ENCODE data around the gene IGFL2.
"Not testable (repeated sequence)": the region's sequence is repeated elsewhere in the genome, so short reads cannot be mapped to it uniquely, and the experiment has no call there.

Gene IGFL2

DNA sequence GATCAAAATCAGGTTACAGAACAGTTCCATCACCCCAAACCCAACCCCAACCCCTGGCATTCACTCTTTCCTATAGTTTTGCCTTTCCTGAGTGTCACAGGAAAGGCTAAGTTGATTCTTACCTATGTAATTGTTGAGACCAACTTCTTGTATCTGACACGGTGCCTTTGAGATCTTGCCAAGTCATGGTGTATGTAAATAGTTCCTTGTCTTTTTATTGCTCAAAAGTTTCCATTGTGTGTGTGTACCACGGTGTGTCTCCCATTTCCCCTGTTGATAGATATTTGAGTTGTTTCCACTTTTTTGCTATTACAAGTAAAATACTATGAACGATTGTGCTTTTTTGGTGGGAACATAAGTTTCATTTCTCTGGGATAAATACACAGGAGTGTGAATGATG is 3.3 kb upstream of the IGFL2 start:
- no peak for DNase-seq

DNA sequence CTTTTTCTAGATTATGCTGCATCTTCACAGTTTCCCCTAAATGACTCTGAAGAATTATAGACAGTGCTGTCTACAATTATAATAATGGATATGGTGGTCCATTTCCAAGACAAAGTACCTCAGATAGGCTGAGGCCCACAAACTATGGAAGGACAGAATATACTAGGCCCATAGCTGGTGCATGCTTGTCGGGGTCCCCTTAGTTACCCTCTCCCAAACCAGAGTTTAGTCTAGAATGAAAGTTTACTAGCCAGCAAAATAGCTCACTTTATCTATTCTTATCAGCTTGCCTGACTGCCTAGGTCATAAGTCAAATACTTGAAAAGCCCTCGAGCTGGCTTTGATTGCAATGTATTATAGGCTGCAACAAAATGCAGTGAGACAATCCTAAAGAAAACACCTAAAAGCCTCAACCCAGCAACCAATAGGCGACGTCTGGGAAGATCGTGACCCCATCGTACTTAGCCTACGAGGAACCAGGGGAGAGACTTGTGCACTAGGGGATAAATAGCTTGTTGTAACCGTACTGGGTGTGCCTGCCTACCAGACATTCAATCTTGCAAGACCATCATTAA is 785 bp upstream of the IGFL2 start:
- no peak for DNase-seq

- DNase-seq = no peak
Measured at GRCh38 chr19:46150606-46151005, 2.6 kb downstream of the IGFL2 start.

GRCh38 chr19:46155237-46155636 is 7.2 kb downstream of the IGFL2 start:
- DNase-seq = no peak

GRCh38 chr19:46159418-46160232 is 11.6 kb downstream of the IGFL2 start:
- no peak for DNase-seq

DNA sequence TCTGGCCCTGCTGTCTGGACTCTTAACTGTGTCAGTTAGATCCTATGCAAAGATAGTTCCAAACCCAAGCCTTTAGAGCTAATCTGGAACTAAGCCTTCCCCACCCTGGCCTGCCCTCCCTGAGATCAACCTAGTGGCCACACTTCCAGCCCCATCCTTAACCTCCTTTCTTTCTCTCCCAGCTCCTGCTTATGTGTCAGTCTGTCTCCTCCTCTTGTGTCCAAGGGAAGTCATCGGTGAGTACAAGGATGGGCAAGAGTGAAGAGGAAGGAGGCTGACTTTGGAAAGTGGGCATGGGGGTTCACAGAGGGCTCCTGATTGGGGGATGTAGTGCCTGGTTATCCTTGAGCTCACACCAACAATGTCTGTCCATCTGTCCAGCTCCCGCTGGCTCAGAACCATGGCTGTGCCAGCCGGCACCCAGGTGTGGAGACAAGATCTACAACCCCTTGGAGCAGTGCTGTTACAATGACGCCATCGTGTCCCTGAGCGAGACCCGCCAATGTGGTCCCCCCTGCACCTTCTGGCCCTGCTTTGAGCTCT is 12.3 kb downstream of the IGFL2 start:
- no peak for DNase-seq

DNA sequence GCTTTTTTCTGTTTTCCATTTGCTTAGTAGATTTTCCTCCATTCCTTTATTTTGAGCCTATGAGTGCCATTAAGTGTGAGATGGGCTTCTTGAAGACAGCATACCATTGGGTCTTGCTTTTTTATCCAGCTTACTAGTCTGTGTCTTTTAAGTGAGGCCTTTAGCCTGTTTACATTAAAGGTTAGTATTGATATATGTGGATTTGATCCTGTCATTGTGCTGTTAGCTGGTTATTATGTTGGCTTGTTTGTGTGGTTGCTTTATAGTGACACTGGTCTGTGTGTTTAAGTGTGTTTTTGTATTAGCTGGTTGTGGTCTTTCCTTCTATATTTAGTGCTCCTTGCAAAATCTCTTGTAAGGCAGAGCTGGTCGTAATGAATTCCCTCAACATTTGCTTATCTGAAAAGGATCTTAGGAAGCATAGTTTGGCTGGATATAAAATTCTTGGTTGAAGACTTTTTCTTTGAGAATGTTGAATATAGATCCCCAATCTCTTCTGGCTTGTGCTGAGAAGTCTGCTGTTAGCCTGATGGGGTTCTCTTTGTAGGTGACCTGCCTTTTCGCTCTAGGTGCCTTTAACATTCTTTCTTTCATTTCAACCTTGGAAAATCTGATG is 13.7 kb downstream of the IGFL2 start:
- not testable (repeated sequence) for DNase-seq

DNA sequence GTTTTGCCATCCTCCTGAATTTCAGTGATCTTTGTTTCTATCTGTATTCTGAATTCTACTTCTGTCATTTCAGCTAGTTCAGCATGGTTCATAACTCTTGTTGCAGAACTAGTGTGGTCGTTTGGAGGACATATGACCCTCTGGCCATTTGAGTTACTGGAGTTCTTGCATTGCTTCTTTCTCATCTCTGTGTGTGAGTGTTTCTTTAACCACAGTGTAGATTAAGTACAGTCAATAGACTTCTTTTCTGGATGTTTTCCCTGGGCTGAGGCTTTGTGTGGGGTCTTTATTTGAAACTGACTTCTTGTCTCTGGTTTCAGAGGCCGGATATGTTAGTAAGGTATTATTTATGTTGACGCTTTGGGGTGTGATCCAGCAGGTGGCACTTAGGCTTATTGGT is 14.7 kb downstream of the IGFL2 start:
- no peak for DNase-seq

GRCh38 chr19:46173886-46174480 is 25.9 kb downstream of the IGFL2 start:
- DNase-seq = no peak

- no peak for DNase-seq
Measured at GRCh38 chr19:46176116-46176860, 28.2 kb downstream of the IGFL2 start.

- DNase-seq = no peak
Measured at GRCh38 chr19:46179076-46179759, 31.2 kb downstream of the IGFL2 start.

DNA sequence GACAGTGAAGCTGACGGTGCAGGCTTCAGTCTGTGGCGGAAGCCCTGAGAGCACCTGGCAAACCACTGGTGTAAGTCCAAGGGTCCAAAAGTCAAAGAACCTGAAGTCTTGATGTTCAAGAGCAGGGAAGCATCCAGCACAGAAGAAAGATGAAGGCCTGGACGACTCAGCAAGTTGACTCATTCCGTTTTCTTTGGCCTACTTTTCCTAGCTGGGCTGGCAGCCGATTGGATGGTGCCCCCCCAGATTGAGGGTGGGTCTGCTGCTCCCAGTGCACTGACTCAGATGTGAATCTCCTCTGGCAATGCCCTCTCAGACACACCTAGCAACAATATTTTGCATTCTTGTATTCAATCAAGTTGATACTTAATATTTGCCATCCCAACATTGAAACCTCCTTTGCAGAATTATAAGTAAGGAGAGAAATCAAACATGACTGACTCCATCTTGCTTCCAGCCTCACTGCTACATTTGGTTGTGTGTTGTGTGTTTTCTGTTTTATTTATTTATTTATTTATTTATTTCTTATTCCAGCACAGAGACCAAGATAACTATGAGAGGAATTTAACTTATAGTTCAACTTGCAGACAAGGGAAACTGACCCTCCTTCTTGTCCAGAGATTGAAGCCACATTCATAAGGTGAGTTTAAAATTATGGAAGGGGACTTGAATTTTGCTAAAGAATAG is 32.8 kb downstream of the IGFL2 start:
- DNase-seq = no peak

DNA sequence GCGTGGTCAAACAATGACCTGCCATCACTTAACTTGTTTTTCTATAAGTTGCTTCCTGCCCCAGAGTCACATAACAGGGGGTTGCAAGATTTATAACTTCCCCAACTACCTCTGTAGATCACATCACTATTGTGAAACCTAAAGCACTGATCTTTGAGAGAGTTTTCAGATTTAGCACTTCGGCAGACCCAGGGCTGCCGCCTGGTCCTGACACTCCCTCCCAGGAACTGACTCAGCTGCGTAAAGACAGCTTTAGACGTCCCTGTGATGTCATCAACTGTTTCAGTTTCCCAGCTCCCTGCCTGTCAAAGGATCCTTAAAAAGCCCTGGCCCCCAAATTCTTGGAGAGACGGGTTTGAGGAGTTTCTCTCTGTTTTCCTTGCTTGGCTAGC is 33.3 kb downstream of the IGFL2 start:
- DNase-seq = no peak

- DNase-seq = no peak
Measured at GRCh38 chr19:46182476-46182875, 34.4 kb downstream of the IGFL2 start.

- DNase-seq = not testable (repeated sequence)
Measured at GRCh38 chr19:46184775-46185710, 37.0 kb downstream of the IGFL2 start.

GRCh38 chr19:46186101-46186716 is 38.2 kb downstream of the IGFL2 start:
- DNase-seq = no peak

DNA sequence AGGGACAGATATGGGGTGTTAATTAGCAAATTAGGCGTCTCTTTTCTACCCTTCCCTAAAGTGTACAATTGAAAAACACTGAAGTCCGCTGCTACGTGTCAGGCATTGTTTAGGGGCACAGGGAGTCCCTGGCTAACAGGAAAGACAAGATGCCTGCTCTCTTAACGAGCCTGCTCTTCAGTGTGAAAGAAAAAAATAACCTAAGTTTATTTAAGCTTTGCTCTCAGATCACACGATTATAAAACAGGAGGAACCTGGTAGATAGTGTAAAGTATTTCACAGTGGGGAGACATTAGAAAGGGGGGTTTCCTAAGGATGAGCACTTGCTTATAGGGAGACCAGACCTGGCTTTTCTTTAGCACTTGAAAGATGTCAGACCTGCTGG is 38.7 kb downstream of the IGFL2 start:
- DNase-seq = no peak

DNA sequence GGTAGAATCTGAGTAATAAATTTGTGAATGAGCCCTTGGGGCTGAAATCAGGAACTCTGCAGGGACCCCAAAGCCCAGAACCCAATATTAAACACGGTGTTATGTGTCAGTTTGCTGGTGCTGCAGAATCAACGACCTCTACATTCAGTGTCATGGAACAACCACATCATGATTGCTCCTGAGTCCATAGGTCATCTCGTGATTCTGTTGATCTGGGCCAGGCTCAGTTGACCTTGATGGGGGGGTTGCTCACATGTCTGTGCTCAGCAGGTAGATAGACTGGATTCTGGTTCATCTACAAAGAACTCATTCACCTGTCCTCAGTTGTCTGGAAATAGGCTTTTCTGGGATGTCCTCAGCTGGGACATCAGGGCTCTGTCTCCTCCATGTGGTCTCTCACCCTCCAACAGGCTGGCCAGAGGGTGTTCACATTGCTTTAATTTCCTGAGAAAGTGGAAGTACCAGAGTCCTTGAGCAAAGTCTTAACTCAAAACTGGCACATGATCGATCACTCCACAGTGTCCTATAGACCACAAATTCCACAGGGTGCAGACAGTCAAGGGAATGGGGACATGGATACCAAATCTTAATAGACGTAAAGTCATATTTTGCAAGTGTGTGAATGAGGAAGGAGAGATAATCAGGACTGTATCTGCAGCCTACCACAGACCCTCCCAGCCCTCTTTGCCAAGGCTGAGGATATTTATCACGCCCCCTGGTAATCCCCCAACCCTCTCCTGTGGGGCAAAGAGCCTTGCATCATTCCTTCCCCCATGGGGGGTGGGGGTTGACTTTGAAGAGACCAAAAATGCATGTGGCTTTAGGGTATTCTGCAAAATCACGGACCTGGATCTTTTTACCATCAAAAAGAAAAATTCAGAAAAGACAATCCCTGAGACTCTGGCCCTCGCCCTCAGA is 42.2 kb downstream of the IGFL2 start:
- no peak for DNase-seq

- no peak for DNase-seq
Measured at GRCh38 chr19:46191356-46191755, 43.3 kb downstream of the IGFL2 start.

Measured in femur (tissue), 1 donor.